ENCODE results near the gene KDM4B.

KDM4B gene

GRCh38 chr19:5016781-5017180, 47.9 kb downstream of the KDM4B start:
- no peak for DNase-seq

- DNase-seq, result no peak
Measured at GRCh38 chr19:5017235-5017634, 48.3 kb downstream of the KDM4B start.

- no peak for DNase-seq
Measured at GRCh38 chr19:5018224-5019015, 49.5 kb downstream of the KDM4B start.

GRCh38 chr19:5020368-5020767, 51.5 kb downstream of the KDM4B start:
- DNase-seq, result no peak

- DNase-seq, result no peak
Measured at GRCh38 chr19:5021046-5021445, 52.1 kb downstream of the KDM4B start.

- DNase-seq, result no peak
Measured at GRCh38 chr19:5022066-5022860, 53.4 kb downstream of the KDM4B start.

GRCh38 chr19:5023128-5023571, 54.2 kb downstream of the KDM4B start:
- DNase-seq, result no peak

GRCh38 chr19:5024282-5024681, 55.4 kb downstream of the KDM4B start:
- DNase-seq, result no peak

GRCh38 chr19:5025027-5025426, 56.1 kb downstream of the KDM4B start:
- no peak for DNase-seq

- no peak for DNase-seq
Measured at GRCh38 chr19:5026706-5027273, 57.9 kb downstream of the KDM4B start.

GRCh38 chr19:5028229-5028886, 59.4 kb downstream of the KDM4B start:
- no peak for DNase-seq

GRCh38 chr19:5029596-5029995, 60.7 kb downstream of the KDM4B start:
- peak; percentile 75 for DNase-seq

- DNase-seq, result no peak
Measured at GRCh38 chr19:5030136-5030820, 61.4 kb downstream of the KDM4B start.

- no peak for DNase-seq
Measured at GRCh38 chr19:5030822-5031221, 61.9 kb downstream of the KDM4B start.

- DNase-seq, result peak; percentile 86
Measured at GRCh38 chr19:5031231-5032100, 62.6 kb downstream of the KDM4B start.

GRCh38 chr19:5032101-5032967, 63.4 kb downstream of the KDM4B start:
- DNase-seq, result no peak

GRCh38 chr19:5035105-5035761, 66.3 kb downstream of the KDM4B start:
- no peak for DNase-seq

GRCh38 chr19:5035793-5036697, 67.1 kb downstream of the KDM4B start:
- DNase-seq, result no peak
